MM.1S (cell line): ENCODE results near the gene SYNE2.

Experiments
- DNase-seq: peaks from one replicate; pipeline ENCODE4 v3.0.0-alpha.2; 2015
- H2AFZ ChIP-seq: fragments of 300-600 bp; sonication (generic); 2 replicates; pipeline ENCODE4 v1.6.0; 2016; ENCODE audit warnings: antibody characterized with exemption, low read length
- H3F3A ChIP-seq: fragments of 300-600 bp; sonication (generic); 2 replicates; pipeline ENCODE4 v1.6.1; 2016; ENCODE audit warnings: mild to moderate bottlenecking, antibody characterized with exemption, low read length, moderate library complexity, mixed read lengths; ENCODE audit not compliant: insufficient read depth
- H3K27ac ChIP-seq: fragments of 300-600 bp; sonication (generic); 2 replicates; pipeline ENCODE4 v1.5.1; 2016; ENCODE audit warnings: mild to moderate bottlenecking, low read length
- H3K27me3 ChIP-seq: fragments of 300-600 bp; sonication (generic); replicated peaks from 2 replicates; pipeline ENCODE4 v1.6.0; 2016; ENCODE audit warnings: low read length; ENCODE audit not compliant: insufficient read depth
- H3K36me3 ChIP-seq: fragments of 300-600 bp; sonication (generic); replicated peaks from 2 replicates; pipeline ENCODE4 v1.6.1; 2016; ENCODE audit warnings: mild to moderate bottlenecking, low read length, mixed read lengths; ENCODE audit not compliant: insufficient read depth
- H3K4me1 ChIP-seq: fragments of 300-600 bp; sonication (generic); 2 replicates; pipeline ENCODE4 v1.6.1; 2016; ENCODE audit warnings: low read length, mixed read lengths
- H3K4me2 ChIP-seq: fragments of 300-600 bp; sonication (generic); 2 replicates; pipeline ENCODE4 v1.6.0; 2016; ENCODE audit warnings: low read depth, low read length
- H3K4me3 ChIP-seq: fragments of 300-600 bp; sonication (generic); 2 replicates; pipeline ENCODE4 v1.5.1; 2016; ENCODE audit warnings: low read length, mixed read lengths
- H3K79me2 ChIP-seq: fragments of 300-600 bp; sonication (generic); 2 replicates; pipeline ENCODE4 v1.6.1; 2016; ENCODE audit warnings: mixed run types, low read length, mixed read lengths
- H3K9ac ChIP-seq: fragments of 300-600 bp; sonication (generic); 2 replicates; pipeline ENCODE4 v1.6.1; 2016; ENCODE audit warnings: low read length, mixed read lengths
- H3K9me2 ChIP-seq: fragments of 300-600 bp; sonication (generic); replicated peaks from 2 replicates; pipeline ENCODE4 v1.6.1; 2016; ENCODE audit warnings: mild to moderate bottlenecking, low read length, mixed read lengths; ENCODE audit not compliant: insufficient read depth
- H3K9me3 ChIP-seq: fragments of 300-600 bp; sonication (generic); replicated peaks from 2 replicates; pipeline ENCODE4 v1.6.1; 2016; ENCODE audit warnings: mild to moderate bottlenecking, low read length, mixed read lengths; ENCODE audit not compliant: insufficient read depth
- H4K20me1 ChIP-seq: fragments of 300-600 bp; sonication (generic); 2 replicates; pipeline ENCODE4 v1.6.1; 2016; ENCODE audit warnings: mild to moderate bottlenecking, low read length, moderate library complexity, mixed read lengths; ENCODE audit not compliant: insufficient read depth
- EZH2 ChIP-seq: fragments of 300-600 bp; sonication (generic); optimal IDR thresholded peaks from 2 replicates; pipeline ENCODE3; 2017; ENCODE audit warnings: low read depth, mild to moderate bottlenecking, antibody characterized with exemption, low read length, mixed read lengths
- EZH2phosphoT487 ChIP-seq: fragments of 300-600 bp; sonication (generic); IDR thresholded peaks from 2 replicates; pipeline ENCODE4 v1.6.1; 2018; ENCODE audit warnings: antibody characterized with exemption, low read length
- TF ChIP-seq, protein P1 (sequence below): fragments of 300-600 bp; sonication (generic); IDR thresholded peaks from 2 replicates; pipeline ENCODE4 v1.5.1; 2016; ENCODE audit warnings: antibody characterized with exemption, low read length, mixed read lengths

SYNE2 gene

DNA sequence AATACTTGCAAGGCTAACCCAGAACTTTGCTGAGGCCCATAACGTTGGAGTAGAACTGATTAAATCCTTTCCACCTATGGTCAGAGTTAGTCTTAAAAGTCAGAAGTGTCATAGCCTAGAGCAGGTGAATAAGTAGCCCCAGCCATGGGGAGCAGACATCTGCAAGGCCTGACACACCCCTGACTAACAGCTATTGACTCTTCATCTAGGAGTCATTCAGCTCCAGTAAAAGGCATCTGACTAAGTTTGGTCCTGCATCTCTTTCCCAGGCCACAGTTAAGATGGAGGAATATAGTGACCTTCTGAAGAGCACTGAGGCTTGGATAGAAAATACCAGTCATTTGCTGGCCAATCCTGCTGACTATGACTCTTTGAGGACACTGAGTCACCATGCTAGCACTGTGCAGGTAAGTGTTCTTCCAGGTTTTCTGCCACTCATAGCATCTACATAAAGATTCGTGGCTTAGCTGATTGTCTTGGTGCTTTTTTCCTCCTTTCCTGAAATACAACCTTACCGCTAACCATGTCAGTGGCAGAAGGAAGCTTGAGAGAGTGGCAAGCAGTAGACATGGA is 228.5 kb downstream of the SYNE2 start:
- Histone ChIP-seq H3K4me1 (no peaks in the 10 kb centered on the region), H3K4me2 (no peak overlapping the region), H3K27me3 (no peaks in the 10 kb centered on the region), H3K9ac (no peak overlapping the region), H3K4me3 (no peak overlapping the region), H3K9me2 (no peaks in the 10 kb centered on the region), H3F3A (no peaks in the 10 kb centered on the region), H3K27ac (no peak overlapping the region), H3K36me3 (no peaks in the 10 kb centered on the region), H2AFZ (no peak overlapping the region), H3K9me3 (no peaks in the 10 kb centered on the region), H3K79me2 (no peaks in the 10 kb centered on the region), H4K20me1 (no peaks in the 10 kb centered on the region)
- DNase-seq, result no peak
- no peak for TF ChIP-seq EZH2
- TF ChIP-seq EZH2phosphoT487, result no peak
- TF ChIP-seq, protein P1, sequence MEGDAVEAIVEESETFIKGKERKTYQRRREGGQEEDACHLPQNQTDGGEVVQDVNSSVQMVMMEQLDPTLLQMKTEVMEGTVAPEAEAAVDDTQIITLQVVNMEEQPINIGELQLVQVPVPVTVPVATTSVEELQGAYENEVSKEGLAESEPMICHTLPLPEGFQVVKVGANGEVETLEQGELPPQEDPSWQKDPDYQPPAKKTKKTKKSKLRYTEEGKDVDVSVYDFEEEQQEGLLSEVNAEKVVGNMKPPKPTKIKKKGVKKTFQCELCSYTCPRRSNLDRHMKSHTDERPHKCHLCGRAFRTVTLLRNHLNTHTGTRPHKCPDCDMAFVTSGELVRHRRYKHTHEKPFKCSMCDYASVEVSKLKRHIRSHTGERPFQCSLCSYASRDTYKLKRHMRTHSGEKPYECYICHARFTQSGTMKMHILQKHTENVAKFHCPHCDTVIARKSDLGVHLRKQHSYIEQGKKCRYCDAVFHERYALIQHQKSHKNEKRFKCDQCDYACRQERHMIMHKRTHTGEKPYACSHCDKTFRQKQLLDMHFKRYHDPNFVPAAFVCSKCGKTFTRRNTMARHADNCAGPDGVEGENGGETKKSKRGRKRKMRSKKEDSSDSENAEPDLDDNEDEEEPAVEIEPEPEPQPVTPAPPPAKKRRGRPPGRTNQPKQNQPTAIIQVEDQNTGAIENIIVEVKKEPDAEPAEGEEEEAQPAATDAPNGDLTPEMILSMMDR, result no peak

DNA sequence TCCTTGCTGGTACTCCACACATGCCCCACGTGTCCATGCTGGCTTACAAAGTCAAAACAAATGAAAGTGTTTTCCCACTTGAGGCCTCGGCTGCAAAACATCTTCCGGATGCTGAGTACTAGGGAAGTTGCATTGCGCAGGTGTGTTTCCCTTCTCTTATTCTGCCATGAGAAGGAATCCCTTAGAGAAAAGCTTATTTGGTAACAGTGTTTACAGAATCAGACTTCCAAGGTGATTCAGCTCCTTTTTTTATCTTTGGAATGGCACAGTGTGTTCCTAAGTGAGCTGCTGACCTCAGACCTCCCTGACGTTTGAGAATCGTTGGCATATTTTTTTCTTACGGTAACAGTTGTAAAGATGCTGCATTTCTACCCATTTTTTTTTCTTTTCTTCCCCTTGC is 230.0 kb downstream of the SYNE2 start:
- no peaks in the 10 kb centered on the region for H3K9me3 ChIP-seq
- no peaks in the 10 kb centered on the region for H3K4me1 ChIP-seq
- no peaks in the 10 kb centered on the region for H3K27me3 ChIP-seq
- H3F3A ChIP-seq, result no peaks in the 10 kb centered on the region
- no peak overlapping the region for H2AFZ ChIP-seq
- H4K20me1 ChIP-seq, result no peaks in the 10 kb centered on the region
- DNase-seq, result no peak
- H3K79me2 ChIP-seq, result no peaks in the 10 kb centered on the region
- no peak overlapping the region for H3K27ac ChIP-seq
- H3K4me3 ChIP-seq, result no peak overlapping the region
- TF ChIP-seq EZH2 (no peak), EZH2phosphoT487 (no peak)
- TF ChIP-seq, protein P1, result no peak
- no peak overlapping the region for H3K4me2 ChIP-seq
- H3K36me3 ChIP-seq, result no peaks in the 10 kb centered on the region
- no peak overlapping the region for H3K9ac ChIP-seq
- H3K9me2 ChIP-seq, result no peaks in the 10 kb centered on the region

DNA sequence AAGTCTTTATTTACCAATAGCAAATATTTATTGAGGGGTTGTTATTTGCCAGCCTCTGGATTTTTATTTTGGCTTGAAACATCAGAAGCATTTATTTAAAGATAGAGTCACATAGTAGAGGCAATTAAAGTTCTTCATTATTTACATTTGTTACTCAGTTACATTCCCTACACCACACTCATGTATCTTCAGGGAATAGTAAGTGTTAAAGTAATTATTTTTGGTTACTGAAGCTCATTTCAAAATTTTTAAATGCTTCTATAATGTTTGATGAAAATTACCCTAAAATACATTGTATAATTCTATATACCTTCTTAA is 235.8 kb downstream of the SYNE2 start:
- H3K4me3 ChIP-seq, result no peak overlapping the region
- H4K20me1 ChIP-seq, result no peaks in the 10 kb centered on the region
- no peak for DNase-seq
- H2AFZ ChIP-seq, result no peak overlapping the region
- H3F3A ChIP-seq, result no peaks in the 10 kb centered on the region
- no peaks in the 10 kb centered on the region for H3K27me3 ChIP-seq
- no peaks in the 10 kb centered on the region for H3K79me2 ChIP-seq
- no peak for TF ChIP-seq EZH2
- TF ChIP-seq, protein P1, result no peak
- no peak for TF ChIP-seq EZH2phosphoT487
- H3K9me2 ChIP-seq, result no peaks in the 10 kb centered on the region
- H3K9ac ChIP-seq, result no peak overlapping the region
- H3K9me3 ChIP-seq, result no peaks in the 10 kb centered on the region
- no peaks in the 10 kb centered on the region for H3K36me3 ChIP-seq
- no peak overlapping the region for H3K4me2 ChIP-seq
- H3K27ac ChIP-seq, result no peak overlapping the region
- no peaks in the 10 kb centered on the region for H3K4me1 ChIP-seq
